ENCODE results near the gene ANGPTL4. TPM values are rescaled to one million over a fixed set of nuclear protein-coding genes. Genes with fewer than 3 reads are reported as not detected.

Gene ANGPTL4
- total and polyA plus RNA-seq, 2 experiments from 2014 or later: 1.9 to 2.2 TPM

- no peak for ATAC-seq
- Histone ChIP-seq H3K27ac (ENCODE audit: low read depth) (no peak overlapping the region), H3K4me1 (ENCODE audit: insufficient read depth) (peaks cover 11% of the 10 kb centered on the region; the same call in 1 of the 2 replicates), H3K4me3 (no peak overlapping the region), H3K79me2 (replicated peaks; ENCODE audit: insufficient read depth) (peaks cover 78% of the 10 kb centered on the region), H3K36me3 (ENCODE audit: insufficient read depth) (no peaks in the 10 kb centered on the region), H2AFZ (no peak overlapping the region), H3F3A (replicated peaks; ENCODE audit: low read depth) (peaks cover 6% of the 10 kb centered on the region; the same call in 1 of the 2 replicates), H4K20me1 (replicated peaks; ENCODE audit: insufficient read depth) (peaks cover 18% of the 10 kb centered on the region), H3K27me3 (ENCODE audit: insufficient read depth) (no peaks in the 10 kb centered on the region), H3K9me2 (ENCODE audit: insufficient read depth) (no peaks in the 10 kb centered on the region), H3K4me2 (no peak overlapping the region)
- Mint-ChIP-seq H3K4me1 (peaks cover 14% of the 10 kb centered on the region), H3K36me3 (ENCODE audit: low read depth) (peaks cover 10% of the 10 kb centered on the region; the same call in 2 of the 3 replicates), H3K9me3 (no peaks in the 10 kb centered on the region), H3K4me3 (no peak overlapping the region), H3K27ac (no peak overlapping the region), H3K27me3 (ENCODE audit: insufficient read depth, low read depth, poor library complexity) (peaks cover 6% of the 10 kb centered on the region)
- TF ChIP-seq CTCF (conservative IDR thresholded peaks at IDR 0.05; ENCODE audit: low read depth in 2 of 2) (no peak), CREB1 (CRISPR knock-in tag; IDR thresholded peaks at IDR 0.05; ENCODE audit: low read depth) (no peak), ZNF331 (CRISPR knock-in tag; IDR thresholded peaks at IDR 0.05; ENCODE audit: low read depth) (no peak), REST (IDR thresholded peaks at IDR 0.05; ENCODE audit: unreplicated experiment) (no peak), ZNF462 (CRISPR knock-in tag; IDR thresholded peaks at IDR 0.05) (no peak), EZH2 (IDR thresholded peaks at IDR 0.05; ENCODE audit: low read depth, unreplicated experiment) (no peak), POLR2AphosphoS5 (IDR thresholded peaks at IDR 0.05; ENCODE audit: low read depth) (no peak), STAT1 (IDR thresholded peaks at IDR 0.05; ENCODE audit: unreplicated experiment) (no peak), ETS1 (IDR thresholded peaks at IDR 0.05) (no peak), JUNB (IDR thresholded peaks at IDR 0.05; ENCODE audit: unreplicated experiment) (no peak), ZNF114 (CRISPR knock-in tag; IDR thresholded peaks at IDR 0.05) (no peak), EZH2phosphoT487 (IDR thresholded peaks at IDR 0.05; ENCODE audit: unreplicated experiment) (no peak), NANOG (IDR thresholded peaks at IDR 0.05; ENCODE audit: borderline replicate concordance) (no peak)
- no peak for DNase-seq (ENCODE audit: low spot score)
These were observed 31.7 kb downstream of the ANGPTL4 start for GRCh38 chr19:8395621-8396082.

Data from GM23338 (cell line).